HCT116 (cell line): ENCODE data around the gene URI1. TPM values are rescaled to one million over a fixed set of nuclear protein-coding genes. Genes with fewer than 3 reads are reported as not detected.

Source experiments
- ATAC-seq: fragments of 200-7000 bp; cut with Tn5 transposase; 2 replicates; pipeline ENCODE4 v1.9.1; 2020; ENCODE audit warnings: mild to moderate bottlenecking, moderate library complexity
- BruUV-seq: library from RNA; stranded (reverse); fragments of 400-500 nt; replicated peaks from 2 replicates; lab custom pipeline; 2021; lab: Mats Ljungman, UMichigan
- CTCF ChIA-PET: fragments of 300-600 bp; sonication (Branson Sonifier 250); formaldehyde crosslinking; loops from one replicate; lab custom pipeline; 2021; ENCODE audit warnings: antibody characterized with exemption; lab: Charles Lee
- POLR2A ChIA-PET: fragments of 300-600, 350-600 bp; sonication (Branson Sonifier 250); formaldehyde crosslinking; loops from one replicate; lab custom pipeline; 2021; ENCODE audit warnings: antibody characterized with exemption; lab: Charles Lee
- RAD21 ChIA-PET, 2 experiments: fragments of 300-600 bp; sonication (Branson Sonifier 250); formaldehyde crosslinking; loops; one replicate each; lab custom pipeline; 2023; ENCODE audit warnings: low total read pairs in 2 of 2; ENCODE audit not compliant: uncharacterized antibody in 2 of 2, unreplicated experiment in 2 of 2, low non-redundant PET in 1 of 2; lab: Charles Lee
- DNase-seq: peaks from one replicate; pipeline ENCODE4 v3.0.0-alpha.2; 2010; ENCODE audit warnings: low read depth, low spot score
- H2AFZ ChIP-seq: fragments of 200-600 bp; shearing (Covaris generic), sonication (generic); 2 replicates; pipeline ENCODE4 v1.6.1; 2017; ENCODE audit warnings: low read depth, mixed run types, mixed read lengths, antibody characterized with exemption, low read length; ENCODE audit not compliant: poor library complexity, severe bottlenecking
- H3K27ac ChIP-seq: 2 replicates; pipeline ENCODE4 v1.5.1; 2012; ENCODE audit warnings: low read depth, low read length
- H3K27me3 ChIP-seq: fragments of 200-600 bp; sonication (generic); 2 replicates; pipeline ENCODE4 v1.6.1; 2016; ENCODE audit warnings: mixed run types, low read length, mixed read lengths; ENCODE audit not compliant: insufficient read depth
- H3K36me3 ChIP-seq, 2 experiments: fragments of 200-500 bp in 1 of 2; fragments of 200-600 bp in 1 of 2; sonication (Bioruptor generic) in 1 of 2; sonication (generic) in 1 of 2; 2 replicates each; pipeline versions ENCODE4 v1.5.1 to v1.6.1; 2014 to 2016; ENCODE audit warnings: low read length in 2 of 2, inconsistent platforms in 1 of 2, mixed read lengths in 1 of 2, mixed run types in 1 of 2; ENCODE audit not compliant: insufficient read depth in 2 of 2, control insufficient read depth in 1 of 2
- H3K4me1 ChIP-seq, 2 experiments: fragments of 200-600 bp in 1 of 2; sonication (generic) in 1 of 2; 2 replicates each; pipeline versions ENCODE4 v1.5.1 to v1.6.1; 2012 to 2017; ENCODE audit warnings: low read length in 2 of 2, inconsistent platforms in 1 of 2, mild to moderate bottlenecking in 1 of 2, mixed read lengths in 1 of 2, mixed run types in 1 of 2, moderate library complexity in 1 of 2; ENCODE audit not compliant: insufficient read depth in 2 of 2, control insufficient read depth in 1 of 2
- H3K4me2 ChIP-seq: fragments of 200-600 bp; sonication (generic); 2 replicates; pipeline ENCODE4 v1.6.1; 2017; ENCODE audit warnings: mixed run types, low read length, mixed read lengths
- H3K4me3 ChIP-seq, 2 experiments: fragments of 200-600 bp in 1 of 2; sonication (generic) in 1 of 2; replicated peaks in 1 of 2; 2 replicates each; pipeline ENCODE4 v1.5.1; 2011 to 2016; ENCODE audit warnings: low read length in 2 of 2, control low read depth in 1 of 2, low read depth in 1 of 2, mild to moderate bottlenecking in 1 of 2, mixed read lengths in 1 of 2, mixed run types in 1 of 2
- H3K79me2 ChIP-seq: fragments of 200-600 bp; sonication (generic); 2 replicates; pipeline ENCODE4 v1.6.1; 2017; ENCODE audit warnings: mild to moderate bottlenecking, mixed run types, low read length, moderate library complexity, mixed read lengths; ENCODE audit not compliant: insufficient read depth
- H3K9ac ChIP-seq: fragments of 200-600 bp; sonication (generic); 2 replicates; pipeline ENCODE4 v1.6.1; 2016; ENCODE audit warnings: low read length, mixed read lengths
- H3K9me2 ChIP-seq: fragments of 200-600 bp; sonication (generic), shearing (Covaris generic); 2 replicates; pipeline ENCODE4 v1.6.1; 2017; ENCODE audit warnings: mixed run types, mild to moderate bottlenecking, moderate library complexity; ENCODE audit not compliant: insufficient read depth
- H3K9me3 ChIP-seq, 2 experiments: fragments of 200-500 bp in 1 of 2; fragments of 200-600 bp in 1 of 2; sonication (Bioruptor generic) in 1 of 2; sonication (generic) in 1 of 2; 2 replicates each; pipeline ENCODE4 v1.6.1; 2014 to 2017; ENCODE audit warnings: low read length in 2 of 2, mixed read lengths in 2 of 2, inconsistent platforms in 1 of 2, low read depth in 1 of 2, mild to moderate bottlenecking in 1 of 2, mixed run types in 1 of 2, moderate library complexity in 1 of 2; ENCODE audit not compliant: control insufficient read depth in 1 of 2, insufficient read depth in 1 of 2
- H4K20me1 ChIP-seq: fragments of 200-600 bp; sonication (generic), shearing (Covaris generic); 2 replicates; pipeline ENCODE4 v1.6.1; 2017; ENCODE audit warnings: mixed run types, mild to moderate bottlenecking, moderate library complexity; ENCODE audit not compliant: insufficient read depth
- ATF3 ChIP-seq: IDR thresholded peaks from 2 replicates; pipeline ENCODE4 v1.6.1; 2012
- CEBPB ChIP-seq: IDR thresholded peaks from 2 replicates; pipeline ENCODE4 v1.6.1; 2012; ENCODE audit warnings: low read depth
- EGR1 ChIP-seq: IDR thresholded peaks from 2 replicates; pipeline ENCODE4 v1.6.1; 2012; ENCODE audit warnings: low read depth
- EZH2 ChIP-seq: fragments of 200-600 bp; sonication (generic); IDR thresholded peaks from 2 replicates; pipeline ENCODE4 v1.6.1; 2017; ENCODE audit warnings: antibody characterized with exemption, mixed run types
- EZH2phosphoT487 ChIP-seq: fragments of 200-600 bp; IDR thresholded peaks from 2 replicates; pipeline ENCODE4 v1.6.1; 2018; ENCODE audit warnings: antibody characterized with exemption, borderline replicate concordance
- JUND ChIP-seq: IDR thresholded peaks from 2 replicates; pipeline ENCODE4 v1.6.1; 2012
- POLR2A ChIP-seq: IDR thresholded peaks from 2 replicates; pipeline ENCODE4 v1.7.0; 2011; ENCODE audit warnings: borderline replicate concordance; ENCODE audit not compliant: insufficient read depth, insufficient read length; ENCODE audit errors: extremely low read depth
- POLR2AphosphoS5 ChIP-seq: IDR thresholded peaks from 2 replicates; pipeline ENCODE4 v1.6.1; 2011; ENCODE audit warnings: mild to moderate bottlenecking, low read depth, low read length, moderate library complexity
- RAD21 ChIP-seq: IDR thresholded peaks from 2 replicates; pipeline ENCODE4 v1.6.1; 2012; ENCODE audit warnings: low read depth, mild to moderate bottlenecking
- SIN3A ChIP-seq: IDR thresholded peaks from 2 replicates; pipeline ENCODE4 v1.6.1; 2012; ENCODE audit warnings: low read depth
- SP1 ChIP-seq: IDR thresholded peaks from 2 replicates; pipeline ENCODE4 v1.6.1; 2012; ENCODE audit warnings: low read depth
- TCF7L2 ChIP-seq: IDR thresholded peaks from 2 replicates; pipeline ENCODE4 v1.7.0; 2011; ENCODE audit warnings: borderline replicate concordance, inconsistent platforms; ENCODE audit not compliant: insufficient read depth, insufficient read length; ENCODE audit errors: extremely low read depth
- YY1 ChIP-seq: IDR thresholded peaks from 2 replicates; pipeline ENCODE4 v1.6.1; 2011; ENCODE audit warnings: low read length, low read depth, moderate library complexity, mild to moderate bottlenecking; ENCODE audit not compliant: insufficient replicate concordance; ENCODE audit errors: extremely low read depth
- ZBTB33 ChIP-seq: IDR thresholded peaks from 2 replicates; pipeline ENCODE4 v1.6.1; 2011; ENCODE audit warnings: mild to moderate bottlenecking, low read length, moderate library complexity; ENCODE audit not compliant: insufficient replicate concordance; ENCODE audit errors: extremely low read depth
- intact Hi-C: fragments of 100-400 bp; cut with micrococcal nuclease; formaldehyde crosslinking; loops from 2 replicates; pipeline ENCODE4 v1.10.0; 2022
- total RNA-seq: library from RNA; stranded (reverse); gene quantifications from one replicate; pipeline ENCODE4 v1.2.1, GENCODE V29; 2021; ENCODE audit not compliant: unreplicated experiment
- TF ChIP-seq, protein P1 (sequence below): IDR thresholded peaks from 2 replicates; pipeline ENCODE4 v1.6.1; 2012; ENCODE audit warnings: low read depth
- TF ChIP-seq, protein P2 (sequence below): IDR thresholded peaks from 2 replicates; pipeline ENCODE4 v1.6.1; 2012

The URI1 gene
- total RNA-seq, 1 experiment from 2014 or later, result 51.4 TPM

- intact Hi-C loops, result no loop called here
- DNase-seq (no peak), ATAC-seq (no peak)
- no peak overlapping the region for H2AFZ ChIP-seq
- H4K20me1 ChIP-seq, result no peaks in the 10 kb centered on the region
- no peak overlapping the region for H3K4me2 ChIP-seq
- no peaks in the 10 kb centered on the region for H3K36me3 ChIP-seq
- CTCF ChIA-PET, result no interaction called here
- H3K4me3 ChIP-seq, result no peak overlapping the region
- BruUV-seq, result no TSS peak
- H3K9ac ChIP-seq, result no peak overlapping the region
- no peaks in the 10 kb centered on the region for H3K27me3 ChIP-seq
- no peaks in the 10 kb centered on the region for H3K79me2 ChIP-seq
- H3K27ac ChIP-seq, result no peak overlapping the region
- POLR2A ChIA-PET, result no interaction called here
- RAD21 ChIA-PET, result no interaction called here
- H3K9me2 ChIP-seq, result no peaks in the 10 kb centered on the region
- peaks cover 3 to 5% of the 10 kb centered on the region in 2 experiments; a peak in 2 of 4 replicates for H3K9me3 ChIP-seq
- no peaks in the 10 kb centered on the region for H3K4me1 ChIP-seq
- TF ChIP-seq YY1 (no peak), ATF3 (no peak), SP1 (no peak), POLR2A (no peak), EGR1 (no peak)
- TF ChIP-seq, all 23 proteins: peak for 0
Observed at GRCh38 chr19:29934257-29934656, 7.8 kb upstream of the URI1 start.

DNA sequence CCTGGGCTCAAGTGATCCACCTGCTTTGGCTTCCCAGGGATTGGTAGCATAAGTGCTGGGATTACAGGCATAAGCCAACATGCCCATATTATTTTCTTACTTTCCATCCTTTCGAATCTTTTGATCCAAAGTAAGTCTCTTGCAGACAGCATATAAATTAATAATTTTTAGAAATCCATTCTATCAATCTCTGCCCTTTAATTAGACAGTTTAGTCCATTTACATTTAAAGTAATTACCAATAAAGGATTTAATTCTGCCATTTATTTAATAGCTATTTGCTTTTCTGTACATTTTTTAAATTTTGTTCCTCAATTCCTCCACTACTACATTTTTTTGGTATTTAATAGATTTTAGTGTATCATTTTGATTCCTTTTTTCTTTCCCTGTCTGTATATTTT is 7.3 kb upstream of the URI1 start:
- no peaks in the 10 kb centered on the region for H3K27me3 ChIP-seq
- DNase-seq, result no peak
- H3K9me3 ChIP-seq, result peaks cover 3 to 5% of the 10 kb centered on the region in 2 experiments; a peak in 2 of 4 replicates
- ATAC-seq, result no peak
- H2AFZ ChIP-seq, result no peak overlapping the region
- no TSS peak for BruUV-seq
- ChIA-PET RAD21 (no interaction called here), POLR2A (no interaction called here), CTCF (no interaction called here)
- H3K4me3 ChIP-seq, result no peak overlapping the region
- H3K9me2 ChIP-seq, result no peaks in the 10 kb centered on the region
- no peaks in the 10 kb centered on the region for H3K36me3 ChIP-seq
- H3K27ac ChIP-seq, result no peak overlapping the region
- no peak overlapping the region for H3K9ac ChIP-seq
- intact Hi-C loops, result no loop called here
- no peaks in the 10 kb centered on the region for H4K20me1 ChIP-seq
- H3K4me1 ChIP-seq, result no peaks in the 10 kb centered on the region
- no peaks in the 10 kb centered on the region for H3K79me2 ChIP-seq
- no peak overlapping the region for H3K4me2 ChIP-seq
- TF ChIP-seq, protein P1, sequence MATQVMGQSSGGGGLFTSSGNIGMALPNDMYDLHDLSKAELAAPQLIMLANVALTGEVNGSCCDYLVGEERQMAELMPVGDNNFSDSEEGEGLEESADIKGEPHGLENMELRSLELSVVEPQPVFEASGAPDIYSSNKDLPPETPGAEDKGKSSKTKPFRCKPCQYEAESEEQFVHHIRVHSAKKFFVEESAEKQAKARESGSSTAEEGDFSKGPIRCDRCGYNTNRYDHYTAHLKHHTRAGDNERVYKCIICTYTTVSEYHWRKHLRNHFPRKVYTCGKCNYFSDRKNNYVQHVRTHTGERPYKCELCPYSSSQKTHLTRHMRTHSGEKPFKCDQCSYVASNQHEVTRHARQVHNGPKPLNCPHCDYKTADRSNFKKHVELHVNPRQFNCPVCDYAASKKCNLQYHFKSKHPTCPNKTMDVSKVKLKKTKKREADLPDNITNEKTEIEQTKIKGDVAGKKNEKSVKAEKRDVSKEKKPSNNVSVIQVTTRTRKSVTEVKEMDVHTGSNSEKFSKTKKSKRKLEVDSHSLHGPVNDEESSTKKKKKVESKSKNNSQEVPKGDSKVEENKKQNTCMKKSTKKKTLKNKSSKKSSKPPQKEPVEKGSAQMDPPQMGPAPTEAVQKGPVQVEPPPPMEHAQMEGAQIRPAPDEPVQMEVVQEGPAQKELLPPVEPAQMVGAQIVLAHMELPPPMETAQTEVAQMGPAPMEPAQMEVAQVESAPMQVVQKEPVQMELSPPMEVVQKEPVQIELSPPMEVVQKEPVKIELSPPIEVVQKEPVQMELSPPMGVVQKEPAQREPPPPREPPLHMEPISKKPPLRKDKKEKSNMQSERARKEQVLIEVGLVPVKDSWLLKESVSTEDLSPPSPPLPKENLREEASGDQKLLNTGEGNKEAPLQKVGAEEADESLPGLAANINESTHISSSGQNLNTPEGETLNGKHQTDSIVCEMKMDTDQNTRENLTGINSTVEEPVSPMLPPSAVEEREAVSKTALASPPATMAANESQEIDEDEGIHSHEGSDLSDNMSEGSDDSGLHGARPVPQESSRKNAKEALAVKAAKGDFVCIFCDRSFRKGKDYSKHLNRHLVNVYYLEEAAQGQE, result no peak
- TF ChIP-seq TCF7L2, result no peak
- TF ChIP-seq ZBTB33, result no peak
- no peak for TF ChIP-seq EGR1
- TF ChIP-seq POLR2AphosphoS5, result no peak
- no peak for TF ChIP-seq SIN3A
- TF ChIP-seq RAD21, result no peak
- TF ChIP-seq, protein P2, sequence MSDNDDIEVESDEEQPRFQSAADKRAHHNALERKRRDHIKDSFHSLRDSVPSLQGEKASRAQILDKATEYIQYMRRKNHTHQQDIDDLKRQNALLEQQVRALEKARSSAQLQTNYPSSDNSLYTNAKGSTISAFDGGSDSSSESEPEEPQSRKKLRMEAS, result no peak
- TF ChIP-seq EZH2, result no peak
- no peak for TF ChIP-seq SP1
- TF ChIP-seq ATF3, result no peak
- TF ChIP-seq CEBPB, result no peak
- no peak for TF ChIP-seq EZH2phosphoT487
- TF ChIP-seq JUND, result no peak
